Gastroesophageal sphincter (tissue), 4 donors: Measurements from ENCODE around the gene EHBP1L1. TPM values are rescaled to one million over a fixed set of nuclear protein-coding genes. Genes with fewer than 3 reads are reported as not detected.

ENCODE experiments used
- ATAC-seq: fragments of 150-250 bp; one replicate; pipeline ENCODE4 v1.9.1; 2016; ENCODE audit warnings: mild to moderate bottlenecking, moderate library complexity
- H3K27ac ChIP-seq, 4 donors: fragments of 200-600 bp; sonication (generic) in 3 of 4; 1 replicate in 3 of 4; 2 replicates in 1 of 4; pipeline ENCODE4 v1.5.1; 2016 to 2019
- H3K27me3 ChIP-seq: fragments of 200-600 bp; sonication (generic); one replicate; pipeline ENCODE4 v1.5.1; 2019
- H3K36me3 ChIP-seq, 2 donors: fragments of 200-600 bp; sonication (generic); one replicate each; pipeline ENCODE4 v1.5.1; 2019; ENCODE audit warnings: control low read depth in 1 of 2
- H3K4me1 ChIP-seq, 3 donors: fragments of 200-600 bp; sonication (generic); 1 replicate in 2 of 3; 2 replicates in 1 of 3; pipeline ENCODE4 v1.5.1; 2016 to 2019; ENCODE audit warnings: control low read depth in 2 of 3
- H3K4me3 ChIP-seq, 2 donors: fragments of 200-600 bp; sonication (generic); one replicate each; pipeline ENCODE4 v1.5.1; 2019; ENCODE audit warnings: mild to moderate bottlenecking in 1 of 2, moderate library complexity in 1 of 2
- H3K9me3 ChIP-seq, 3 donors: fragments of 200-600 bp; sonication (generic); one replicate each; pipeline ENCODE4 v1.5.1; 2017 to 2019; ENCODE audit warnings: control low read depth in 2 of 3
- EP300 ChIP-seq: sonication (generic); formaldehyde crosslinking; IDR thresholded peaks from one replicate; pipeline ENCODE4 v1.6.1; 2017; ENCODE audit warnings: antibody characterized with exemption, mild to moderate bottlenecking
- POLR2A ChIP-seq, 2 donors: fragments of 450-650 bp; IDR thresholded peaks; one replicate each; pipeline ENCODE4 v1.6.1; 2017; ENCODE audit warnings: antibody characterized with exemption in 2 of 2, mild to moderate bottlenecking in 2 of 2, moderate library complexity in 1 of 2
- POLR2AphosphoS5 ChIP-seq: sonication (generic); formaldehyde crosslinking; IDR thresholded peaks from one replicate; pipeline ENCODE4 v1.6.1; 2017; ENCODE audit warnings: antibody characterized with exemption
- WGBS, 2 donors: methylation state at CpG; one replicate each; pipeline ENCODE4 v1.1.5; 2018; ENCODE audit warnings: low coverage in 1 of 2; 5-methylcytosine and 5-hydroxymethylcytosine counted together
- total RNA-seq, 4 donors: library from RNA; depleted of rRNA; stranded (reverse); fragments of >200 nt; gene quantifications; one replicate each; pipeline ENCODE4 v1.1.0, GENCODE V29; 2016
- TF ChIP-seq, protein P1 (sequence below), 4 experiments: fragments of 200-600 bp in 2 of 4; fragments of 450-650 bp in 2 of 4; sonication (generic) in 1 of 4; IDR thresholded peaks; one replicate each; pipeline ENCODE4 v1.5.1; 2017 to 2019; ENCODE audit warnings: antibody characterized with exemption in 4 of 4, mild to moderate bottlenecking in 2 of 4, moderate library complexity in 2 of 4

EHBP1L1 gene
- total RNA-seq, 4 donors from 2014 or later = 172 to 329 (median 202) TPM

DNA sequence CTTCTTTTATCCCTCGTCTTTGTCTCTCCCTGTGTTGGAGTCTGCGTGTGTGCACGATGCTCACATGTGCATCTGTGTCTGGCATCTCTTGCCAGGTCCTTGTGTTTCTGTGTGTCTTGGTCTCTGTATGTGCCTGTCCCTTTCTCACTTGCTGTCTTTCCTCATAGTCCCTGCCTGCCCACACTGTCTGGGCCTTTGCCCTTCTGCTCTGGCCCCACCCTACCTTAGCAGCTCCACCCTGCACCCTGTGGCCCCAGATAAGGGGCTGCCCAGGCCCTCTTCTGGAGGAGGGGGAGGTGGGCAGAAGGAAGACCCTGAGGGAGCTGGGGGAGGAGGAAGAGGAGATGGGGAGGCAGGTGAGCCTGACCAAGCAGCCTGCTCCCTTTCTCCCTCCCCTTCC, 2.8 kb downstream of the EHBP1L1 start:
- no peak for ATAC-seq
- H3K9me3 ChIP-seq = no peaks in the 10 kb centered on the region
- no peaks in the 10 kb centered on the region for H3K27me3 ChIP-seq
- 12 to 44% methylated on average over 3 of the region's 3 CpGs for WGBS, 2 donors
- H3K4me1 ChIP-seq = peaks cover 0 to 89% (median 31%) of the 10 kb centered on the region in 3 donors
- peaks cover 0 to 57% of the 10 kb centered on the region in 2 donors for H3K36me3 ChIP-seq
- TF ChIP-seq, protein P1, sequence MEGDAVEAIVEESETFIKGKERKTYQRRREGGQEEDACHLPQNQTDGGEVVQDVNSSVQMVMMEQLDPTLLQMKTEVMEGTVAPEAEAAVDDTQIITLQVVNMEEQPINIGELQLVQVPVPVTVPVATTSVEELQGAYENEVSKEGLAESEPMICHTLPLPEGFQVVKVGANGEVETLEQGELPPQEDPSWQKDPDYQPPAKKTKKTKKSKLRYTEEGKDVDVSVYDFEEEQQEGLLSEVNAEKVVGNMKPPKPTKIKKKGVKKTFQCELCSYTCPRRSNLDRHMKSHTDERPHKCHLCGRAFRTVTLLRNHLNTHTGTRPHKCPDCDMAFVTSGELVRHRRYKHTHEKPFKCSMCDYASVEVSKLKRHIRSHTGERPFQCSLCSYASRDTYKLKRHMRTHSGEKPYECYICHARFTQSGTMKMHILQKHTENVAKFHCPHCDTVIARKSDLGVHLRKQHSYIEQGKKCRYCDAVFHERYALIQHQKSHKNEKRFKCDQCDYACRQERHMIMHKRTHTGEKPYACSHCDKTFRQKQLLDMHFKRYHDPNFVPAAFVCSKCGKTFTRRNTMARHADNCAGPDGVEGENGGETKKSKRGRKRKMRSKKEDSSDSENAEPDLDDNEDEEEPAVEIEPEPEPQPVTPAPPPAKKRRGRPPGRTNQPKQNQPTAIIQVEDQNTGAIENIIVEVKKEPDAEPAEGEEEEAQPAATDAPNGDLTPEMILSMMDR (IDR thresholded peaks at IDR 0.05) = no peak
- TF ChIP-seq POLR2AphosphoS5 (no peak), EP300 (no peak), POLR2A (IDR thresholded peaks at IDR 0.05) (no peak)
- H3K4me3 ChIP-seq = no peak overlapping the region
- peak overlapping the region in 3 of 4 donors; percentile 98 to 99 (median 98) for H3K27ac ChIP-seq

DNA sequence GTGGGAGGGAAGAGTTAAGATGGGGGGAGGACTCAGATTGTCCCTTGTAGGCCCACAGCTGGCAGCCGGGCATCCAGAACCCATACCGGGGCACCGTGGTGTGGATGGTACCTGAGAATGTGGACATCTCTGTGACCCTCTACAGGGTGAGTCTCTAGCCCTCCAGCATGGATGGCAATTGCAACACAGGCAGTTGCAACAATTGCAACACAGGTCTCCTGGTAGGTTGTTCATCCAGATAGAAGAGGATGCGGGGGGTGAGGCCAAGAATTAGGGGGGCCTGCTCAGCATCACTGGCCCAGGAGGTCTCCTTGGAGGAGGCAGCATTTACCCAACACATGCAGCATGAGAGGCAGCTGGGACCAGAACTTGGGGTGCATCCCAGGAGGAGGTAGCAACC, 3.4 kb downstream of the EHBP1L1 start:
- Histone ChIP-seq H3K27ac (peak overlapping the region in 3 of 4 donors; percentile 98 to 99 (median 98)), H3K4me1 (peaks cover 0 to 89% (median 28%) of the 10 kb centered on the region in 3 donors), H3K27me3 (no peaks in the 10 kb centered on the region), H3K4me3 (no peak overlapping the region), H3K36me3 (peaks cover 0 to 63% of the 10 kb centered on the region in 2 donors), H3K9me3 (no peaks in the 10 kb centered on the region)
- no peak for ATAC-seq
- WGBS, 2 donors = 79 to 93% methylated on average over 3 of the region's 4 CpGs
- no peak for TF ChIP-seq POLR2A (IDR thresholded peaks at IDR 0.05)
- no peak for TF ChIP-seq EP300
- TF ChIP-seq, protein P1 (IDR thresholded peaks at IDR 0.05) = no peak
- no peak for TF ChIP-seq POLR2AphosphoS5

DNA sequence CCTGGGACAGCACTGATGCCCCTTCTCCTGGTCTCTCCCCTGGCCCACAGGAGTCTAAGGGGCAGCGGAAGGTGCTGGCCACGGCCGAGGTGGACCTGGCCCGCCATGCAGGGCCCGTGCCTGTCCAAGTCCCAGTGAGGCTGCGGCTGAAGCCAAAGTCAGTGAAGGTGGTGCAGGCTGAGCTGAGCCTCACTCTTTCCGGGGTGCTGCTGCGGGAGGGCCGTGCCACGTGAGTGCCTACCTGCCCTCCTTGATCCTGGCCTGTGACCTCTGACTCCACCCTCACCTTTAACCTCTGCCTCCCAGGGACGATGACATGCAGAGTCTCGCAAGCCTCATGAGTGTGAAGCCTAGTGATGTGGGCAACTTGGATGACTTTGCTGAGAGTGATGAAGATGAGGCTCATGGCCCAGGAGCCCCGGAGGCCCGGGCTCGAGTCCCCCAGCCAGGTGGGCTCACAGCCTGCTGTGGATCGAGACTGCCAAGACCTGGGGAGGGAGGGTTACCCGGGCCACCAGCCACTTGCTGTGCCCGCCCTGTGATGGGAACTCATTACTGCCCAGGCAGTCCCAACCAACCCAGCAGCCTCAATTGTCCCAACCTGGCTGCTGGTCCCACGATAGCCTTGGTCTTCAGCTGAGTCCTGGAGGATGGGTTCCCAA, 4.3 kb downstream of the EHBP1L1 start:
- Histone ChIP-seq H3K4me3 (no peak overlapping the region), H3K36me3 (peaks cover 0 to 71% of the 10 kb centered on the region in 2 donors), H3K9me3 (no peaks in the 10 kb centered on the region), H3K27me3 (no peaks in the 10 kb centered on the region), H3K4me1 (peaks cover 0 to 89% (median 23%) of the 10 kb centered on the region in 3 donors), H3K27ac (peak overlapping the region in 3 of 4 donors; percentile 52 to 98 (median 80))
- TF ChIP-seq, protein P1 (IDR thresholded peaks at IDR 0.05) = no peak
- TF ChIP-seq POLR2A (IDR thresholded peaks at IDR 0.05) = no peak
- no peak for TF ChIP-seq POLR2AphosphoS5
- TF ChIP-seq EP300 = no peak
- no peak for ATAC-seq
- WGBS, 2 donors = 100% methylated on average over 1 of the region's 19 CpGs; no CpG with 5 or more reads in 1 of the 2 donors

DNA sequence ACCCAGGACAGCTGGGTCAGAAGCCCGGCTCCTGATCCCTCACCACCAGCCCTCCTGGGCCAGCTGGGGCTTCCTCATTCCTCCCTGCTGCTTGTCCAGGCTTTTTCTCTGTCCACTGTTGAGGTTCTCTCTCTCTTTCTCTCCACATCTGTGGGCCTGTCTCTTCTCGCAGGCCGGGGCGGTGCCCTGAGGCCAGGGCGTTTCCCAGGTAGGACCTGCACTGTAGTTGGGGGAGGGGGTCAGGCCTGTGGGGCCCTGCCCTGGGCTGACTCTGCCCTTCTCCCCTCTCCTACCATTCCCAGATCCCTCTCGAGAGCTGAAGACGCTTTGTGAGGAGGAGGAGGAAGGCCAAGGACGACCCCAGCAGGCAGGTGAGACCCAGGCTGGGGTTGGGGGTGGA, 4.9 kb downstream of the EHBP1L1 start:
- H3K27ac ChIP-seq = peak overlapping the region in 3 of 4 donors; percentile 52 to 86 (median 80)
- H3K4me3 ChIP-seq = no peak overlapping the region
- WGBS, 2 donors = 80% methylated on average over 1 of the region's 8 CpGs; no CpG with 5 or more reads in 1 of the 2 donors
- no peaks in the 10 kb centered on the region for H3K9me3 ChIP-seq
- H3K36me3 ChIP-seq = peaks cover 0 to 77% of the 10 kb centered on the region in 2 donors
- H3K4me1 ChIP-seq = peaks cover 0 to 90% (median 25%) of the 10 kb centered on the region in 3 donors
- ATAC-seq = no peak
- no peaks in the 10 kb centered on the region for H3K27me3 ChIP-seq
- TF ChIP-seq, protein P1 (IDR thresholded peaks at IDR 0.05) = no peak
- TF ChIP-seq EP300 = no peak
- no peak for TF ChIP-seq POLR2AphosphoS5
- no peak for TF ChIP-seq POLR2A (IDR thresholded peaks at IDR 0.05)

DNA sequence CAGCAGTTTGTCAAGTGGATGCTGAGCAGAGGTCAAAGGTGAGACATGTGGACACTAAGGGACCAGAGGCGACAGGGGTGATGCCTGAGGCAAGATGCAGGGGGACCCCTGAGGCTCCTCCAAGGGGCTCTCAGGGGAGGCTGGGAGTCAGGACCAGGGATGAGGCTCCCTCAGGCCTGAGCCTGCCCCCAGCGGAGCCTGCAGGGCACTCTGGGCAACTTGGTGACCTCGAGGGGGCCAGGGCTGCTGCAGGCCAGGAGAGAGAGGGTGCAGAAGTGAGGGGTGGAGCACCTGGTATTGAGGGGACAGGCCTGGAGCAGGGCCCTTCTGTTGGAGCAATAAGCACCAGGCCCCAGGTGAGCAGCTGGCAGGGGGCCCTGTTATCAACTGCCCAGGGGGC, 6.1 kb downstream of the EHBP1L1 start:
- Histone ChIP-seq H3K27me3 (no peaks in the 10 kb centered on the region), H3K4me3 (no peak overlapping the region), H3K36me3 (peaks cover 0 to 85% of the 10 kb centered on the region in 2 donors), H3K4me1 (peaks cover 0 to 91% (median 34%) of the 10 kb centered on the region in 3 donors), H3K9me3 (no peaks in the 10 kb centered on the region), H3K27ac (peak overlapping the region in 3 of 4 donors; percentile 52 to 86 (median 80))
- TF ChIP-seq, protein P1 (IDR thresholded peaks at IDR 0.05) = no peak
- TF ChIP-seq EP300 = no peak
- WGBS, 2 donors = no CpG with 5 or more reads among the region's 3 CpGs
- ATAC-seq = no peak
